Activated T-helper 2 cell treated with anti-CD3 and anti-CD28 coated beads, Interferon-gamma antibody, Interleukin-2, Interleukin-4, amounts not matched to agents 10 μg/mL and 5 μg/mL and 100 μg/mL, durations not matched to agents 14 hours and 24 hours and 36 hours (primary cell): ENCODE results near the gene CXCL6. TPM values are rescaled to one million over a fixed set of nuclear protein-coding genes. Genes with fewer than 3 reads are reported as not detected.

Source experiments
- DNase-seq: peaks from one replicate; pipeline ENCODE4 v3.0.0; 2021; ENCODE audit warnings: low spot score
- H3K27ac Mint-ChIP-seq: one replicate; pipeline ENCODE4 v1.8.0; 2021; ENCODE audit warnings: mixed read lengths
- H3K27me3 Mint-ChIP-seq: one replicate; pipeline ENCODE4 v1.8.0; 2021; ENCODE audit warnings: low read depth, mixed read lengths
- H3K36me3 Mint-ChIP-seq: one replicate; pipeline ENCODE4 v1.8.0; 2021; ENCODE audit warnings: low read depth, mixed read lengths
- H3K4me1 Mint-ChIP-seq: one replicate; pipeline ENCODE4 v1.8.0; 2021; ENCODE audit warnings: low read depth, mixed read lengths
- H3K4me3 Mint-ChIP-seq: one replicate; pipeline ENCODE4 v1.8.0; 2021; ENCODE audit warnings: low read depth, mild to moderate bottlenecking, moderate library complexity, mixed read lengths
- H3K9me3 Mint-ChIP-seq: one replicate; pipeline ENCODE4 v1.8.0; 2021; ENCODE audit warnings: mixed read lengths
- intact Hi-C: fragments of 100-400 bp; cut with micrococcal nuclease; formaldehyde crosslinking; loops from one replicate; pipeline ENCODE4 v1.15.1; 2023
- total RNA-seq: library from RNA; stranded (reverse); gene quantifications from 2 replicates; pipeline ENCODE4 v1.2.3, GENCODE V29; 2022

The CXCL6 gene
- total RNA-seq, 1 donor from 2014 or later = not detected

DNA sequence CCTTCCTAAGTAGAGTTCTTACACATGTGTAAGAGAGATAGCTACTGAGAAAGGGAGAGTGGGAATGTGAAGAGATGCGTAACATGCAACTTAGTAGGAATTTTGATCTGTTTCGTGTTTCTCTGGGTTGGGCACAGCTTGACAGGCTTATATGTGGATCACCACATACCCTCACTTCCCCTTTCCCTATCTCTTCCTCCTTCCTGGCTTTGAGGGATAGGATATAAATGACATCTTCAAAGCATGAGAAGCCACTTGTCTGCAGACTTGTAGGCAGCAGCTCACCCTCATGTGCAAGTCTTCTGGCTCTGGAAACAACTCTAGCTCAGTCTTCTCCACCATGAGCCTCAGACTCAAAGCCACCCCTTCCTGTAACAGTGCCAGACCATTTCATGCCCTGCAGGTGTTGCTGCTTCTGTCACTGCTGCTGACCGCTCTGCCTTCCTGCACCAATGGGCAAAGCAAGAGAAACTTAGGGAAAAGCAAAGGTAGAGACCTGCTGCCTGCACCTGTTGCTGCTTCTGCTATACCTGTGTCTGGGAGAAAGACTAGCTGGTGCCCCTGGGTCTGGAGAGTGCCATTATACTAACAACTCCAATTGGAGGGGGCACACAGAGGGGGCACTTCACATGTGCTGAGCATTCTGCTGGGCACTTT, 11.2 kb downstream of the CXCL6 start:
- no peak for DNase-seq
- no peak overlapping the region for H3K27ac Mint-ChIP-seq
- H3K4me1 Mint-ChIP-seq = no peaks in the 10 kb centered on the region
- H3K36me3 Mint-ChIP-seq = no peaks in the 10 kb centered on the region
- H3K4me3 Mint-ChIP-seq = no peak overlapping the region
- no peaks in the 10 kb centered on the region for H3K9me3 Mint-ChIP-seq
- peaks cover 2% of the 10 kb centered on the region for H3K27me3 Mint-ChIP-seq
- intact Hi-C loops = no loop called here

DNA sequence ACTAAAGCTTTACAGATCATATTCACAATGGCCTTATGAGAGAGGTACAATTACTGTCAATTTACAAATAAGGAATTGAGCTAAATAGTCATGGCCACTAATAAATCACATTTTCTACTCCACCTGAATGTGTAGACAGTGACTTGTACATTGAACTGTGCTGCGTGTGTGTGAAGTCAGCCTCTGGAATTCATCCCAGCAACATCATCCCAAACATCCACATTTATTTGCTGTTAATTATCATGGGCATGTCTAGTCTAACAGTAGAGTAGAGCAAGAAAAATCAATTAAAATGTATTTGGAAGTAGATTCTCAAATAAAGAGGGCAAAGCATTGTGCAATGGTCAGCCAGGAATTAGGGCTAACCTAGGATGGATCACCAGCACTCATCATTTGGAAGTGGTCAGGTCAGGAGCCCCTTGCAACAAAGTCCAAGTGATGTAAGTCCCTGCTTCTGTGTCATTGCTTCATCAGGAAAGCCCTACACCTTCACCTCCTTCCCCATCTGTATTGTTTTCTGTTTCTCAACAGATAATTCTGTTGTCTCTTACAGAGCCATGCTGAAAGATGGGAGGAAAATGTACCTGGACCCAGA, 11.8 kb downstream of the CXCL6 start:
- DNase-seq = no peak
- no peak overlapping the region for H3K27ac Mint-ChIP-seq
- no peaks in the 10 kb centered on the region for H3K36me3 Mint-ChIP-seq
- H3K4me1 Mint-ChIP-seq = no peaks in the 10 kb centered on the region
- H3K4me3 Mint-ChIP-seq = no peak overlapping the region
- peaks cover 1% of the 10 kb centered on the region for H3K27me3 Mint-ChIP-seq
- H3K9me3 Mint-ChIP-seq = no peaks in the 10 kb centered on the region
- intact Hi-C loops = no loop called here

DNA sequence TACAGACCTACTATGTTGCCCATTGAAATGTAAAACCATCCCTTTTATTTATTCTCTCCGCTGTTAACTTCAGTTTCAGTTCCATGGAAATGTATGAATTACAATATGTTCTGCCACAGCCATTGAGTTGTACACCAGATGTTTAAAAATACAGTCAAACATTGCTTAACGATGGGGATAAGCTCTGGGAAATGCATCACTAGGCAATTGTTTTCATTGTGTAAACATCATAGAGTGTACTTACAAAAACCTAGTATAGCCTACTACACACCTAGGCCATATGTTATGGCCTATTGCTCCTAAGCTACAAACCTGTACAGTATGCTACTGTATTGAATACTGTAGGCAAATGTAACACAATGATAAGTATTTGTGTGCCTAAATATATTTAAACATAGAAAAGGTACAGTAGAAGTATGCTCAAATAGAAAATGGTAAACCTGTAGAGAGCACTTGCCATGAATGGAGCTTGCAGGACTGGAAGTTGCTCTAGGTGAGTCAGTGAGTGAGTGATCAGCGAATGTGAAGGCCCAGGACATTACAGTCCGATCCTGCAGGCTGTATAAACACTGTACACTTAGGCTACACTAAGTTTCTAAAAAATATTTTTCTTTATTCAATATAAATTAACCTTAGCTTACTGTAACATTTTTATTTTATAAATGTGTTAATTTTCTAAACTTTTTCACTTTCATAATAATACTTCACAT, 13.9 kb downstream of the CXCL6 start:
- no peaks in the 10 kb centered on the region for H3K9me3 Mint-ChIP-seq
- no peak overlapping the region for H3K4me3 Mint-ChIP-seq

DNA sequence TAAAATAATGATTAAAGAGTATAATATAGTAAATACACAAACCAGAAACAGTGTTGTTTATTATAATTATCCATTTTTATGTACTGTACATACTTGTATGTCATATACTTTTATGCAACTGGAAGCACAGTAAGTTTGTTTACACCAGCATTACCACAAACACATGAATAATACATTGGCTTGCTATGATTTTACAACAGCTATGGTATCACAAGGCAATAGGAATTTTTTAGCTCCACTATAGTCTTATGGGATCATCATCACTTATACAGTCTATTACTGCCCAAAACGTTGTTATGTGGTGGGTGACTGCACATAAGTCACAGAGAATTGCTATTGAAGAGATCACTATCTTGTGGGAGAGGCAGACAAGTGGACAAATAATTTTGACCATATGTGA, 14.8 kb downstream of the CXCL6 start:
- no peaks in the 10 kb centered on the region for H3K4me1 Mint-ChIP-seq
- H3K4me3 Mint-ChIP-seq = no peak overlapping the region
- intact Hi-C loops = no loop called here
- H3K9me3 Mint-ChIP-seq = no peaks in the 10 kb centered on the region
- peaks cover 5% of the 10 kb centered on the region for H3K27me3 Mint-ChIP-seq
- H3K36me3 Mint-ChIP-seq = no peaks in the 10 kb centered on the region
- no peak overlapping the region for H3K27ac Mint-ChIP-seq
- DNase-seq = no peak

More for the DNA sequence above, 13.9 kb downstream of the CXCL6 start:
- peaks cover 5% of the 10 kb centered on the region for H3K27me3 Mint-ChIP-seq
- intact Hi-C loops = no loop called here
- H3K4me1 Mint-ChIP-seq = no peaks in the 10 kb centered on the region
- H3K27ac Mint-ChIP-seq = no peak overlapping the region
- no peak for DNase-seq
- H3K36me3 Mint-ChIP-seq = no peaks in the 10 kb centered on the region

DNA sequence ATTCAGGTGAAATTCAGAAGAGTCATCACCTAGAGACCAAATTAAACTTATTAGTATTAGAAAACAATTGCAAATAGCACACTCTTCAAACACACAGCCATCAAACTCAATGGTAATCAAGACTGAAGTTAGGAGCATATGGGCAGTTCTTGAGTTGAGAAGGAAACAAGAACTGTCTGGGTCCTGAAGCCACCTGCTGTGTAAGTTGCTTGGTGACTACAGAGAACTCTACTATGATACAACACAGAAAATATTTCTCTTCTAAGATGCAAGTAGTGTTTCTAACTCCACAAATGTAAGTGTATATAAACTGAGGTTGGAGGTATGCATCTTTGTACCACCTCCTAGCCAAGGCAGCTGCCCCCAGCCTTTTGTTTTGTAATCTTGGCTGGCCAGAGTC, 16.3 kb downstream of the CXCL6 start:
- H3K36me3 Mint-ChIP-seq = no peaks in the 10 kb centered on the region
- H3K4me1 Mint-ChIP-seq = no peaks in the 10 kb centered on the region
- no peak overlapping the region for H3K4me3 Mint-ChIP-seq
- H3K27me3 Mint-ChIP-seq = peaks cover 5% of the 10 kb centered on the region
- intact Hi-C loops = no loop called here
- H3K27ac Mint-ChIP-seq = no peak overlapping the region
- DNase-seq = no peak
- H3K9me3 Mint-ChIP-seq = no peaks in the 10 kb centered on the region

DNA sequence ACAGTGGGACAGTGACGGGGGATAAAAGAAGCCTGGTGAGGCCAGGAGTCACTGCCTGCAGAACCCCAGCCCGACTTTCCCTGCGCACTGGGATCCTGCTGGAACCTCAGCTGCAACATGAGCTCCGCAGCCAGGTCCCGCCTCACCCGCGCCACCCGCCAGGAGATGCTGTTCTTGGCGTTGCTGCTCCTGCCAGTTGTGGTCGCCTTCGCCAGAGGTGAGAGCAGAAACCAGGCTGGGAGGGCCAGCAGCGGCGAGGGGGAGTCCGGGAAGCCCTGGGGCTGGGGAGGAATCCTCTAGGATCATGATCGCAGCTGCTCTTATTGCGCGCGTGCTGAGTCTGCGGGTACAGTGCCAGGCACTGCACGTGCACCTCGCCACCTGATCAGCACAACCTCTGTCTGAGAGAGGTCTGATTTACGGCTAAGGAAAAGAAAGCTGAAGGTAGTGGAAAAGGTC, 16.8 kb downstream of the CXCL6 start, which contains the start of gene PF4V1:
Gene PF4V1 (plus strand): TSS at position 51 of the 459 bp plus-strand sequence. CDS start 67 bp downstream, at position 118.
- no peak within 1 kb of the TSS for H3K27ac Mint-ChIP-seq
- no peaks in the 10 kb centered on the region for H3K4me1 Mint-ChIP-seq
- H3K9me3 Mint-ChIP-seq = no peaks in the 10 kb centered on the region
- no peaks in the 10 kb centered on the region for H3K36me3 Mint-ChIP-seq
- no peak for DNase-seq
- no peak within 1 kb of the TSS for H3K4me3 Mint-ChIP-seq
- intact Hi-C loops = no loop called here
- H3K27me3 Mint-ChIP-seq = peaks cover 5% of the 10 kb centered on the region

DNA sequence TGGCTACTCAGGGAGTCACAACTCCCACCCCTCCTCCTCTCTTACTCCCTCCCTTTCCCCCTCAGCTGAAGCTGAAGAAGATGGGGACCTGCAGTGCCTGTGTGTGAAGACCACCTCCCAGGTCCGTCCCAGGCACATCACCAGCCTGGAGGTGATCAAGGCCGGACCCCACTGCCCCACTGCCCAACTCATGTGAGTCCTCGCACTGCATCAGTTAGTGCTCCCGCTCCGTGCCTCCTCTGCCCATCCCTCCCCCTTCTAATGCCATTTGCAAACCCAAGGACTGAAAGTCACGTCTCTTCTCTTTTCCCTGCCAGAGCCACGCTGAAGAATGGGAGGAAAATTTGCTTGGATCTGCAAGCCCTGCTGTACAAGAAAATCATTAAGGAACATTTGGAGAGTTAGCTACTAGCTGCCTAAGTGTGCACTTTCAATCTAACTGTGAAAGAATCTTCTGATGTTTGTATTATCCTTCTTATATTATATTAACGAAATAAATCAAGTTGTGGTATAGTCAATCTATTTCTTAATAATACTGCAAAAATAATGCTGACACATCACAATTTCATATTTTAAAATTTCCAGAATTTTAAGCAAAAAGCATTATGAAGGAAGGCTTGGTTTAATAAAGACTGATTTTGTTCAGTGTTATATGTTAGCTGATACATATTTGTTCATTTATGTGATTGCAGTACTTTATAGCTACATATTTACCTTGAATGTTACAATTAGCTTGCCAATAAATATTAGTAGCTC, 17.4 kb downstream of the CXCL6 start:
- no peak overlapping the region for H3K4me3 Mint-ChIP-seq
- no peak for DNase-seq
- no peaks in the 10 kb centered on the region for H3K36me3 Mint-ChIP-seq
- H3K9me3 Mint-ChIP-seq = no peaks in the 10 kb centered on the region
- H3K27ac Mint-ChIP-seq = no peak overlapping the region
- no peaks in the 10 kb centered on the region for H3K4me1 Mint-ChIP-seq
- intact Hi-C loops = no loop called here
- peaks cover 5% of the 10 kb centered on the region for H3K27me3 Mint-ChIP-seq

DNA sequence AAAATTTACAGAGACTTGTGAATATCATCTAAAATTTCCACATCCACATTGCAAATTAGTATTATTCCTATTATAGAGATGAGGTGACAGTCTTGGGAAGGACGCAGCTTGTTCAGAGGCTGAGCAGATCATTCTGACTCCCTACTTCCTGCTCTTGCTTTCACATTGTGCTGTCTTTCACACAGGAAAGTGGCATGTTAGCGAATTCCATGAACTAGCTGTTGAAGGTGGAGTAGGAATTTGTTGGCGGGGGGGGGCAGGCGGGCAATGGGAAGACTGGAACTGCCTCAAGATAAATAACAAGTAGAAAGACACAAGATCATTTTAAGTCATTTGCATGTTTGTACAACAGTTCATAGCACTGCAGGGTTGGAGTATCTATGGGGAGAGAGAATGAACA, 18.9 kb downstream of the CXCL6 start:
- Mint-ChIP-seq H3K9me3 (no peaks in the 10 kb centered on the region), H3K27me3 (peaks cover 5% of the 10 kb centered on the region), H3K36me3 (no peaks in the 10 kb centered on the region), H3K27ac (no peak overlapping the region), H3K4me3 (no peak overlapping the region), H3K4me1 (no peaks in the 10 kb centered on the region)
- no peak for DNase-seq
- intact Hi-C loops = no loop called here

DNA sequence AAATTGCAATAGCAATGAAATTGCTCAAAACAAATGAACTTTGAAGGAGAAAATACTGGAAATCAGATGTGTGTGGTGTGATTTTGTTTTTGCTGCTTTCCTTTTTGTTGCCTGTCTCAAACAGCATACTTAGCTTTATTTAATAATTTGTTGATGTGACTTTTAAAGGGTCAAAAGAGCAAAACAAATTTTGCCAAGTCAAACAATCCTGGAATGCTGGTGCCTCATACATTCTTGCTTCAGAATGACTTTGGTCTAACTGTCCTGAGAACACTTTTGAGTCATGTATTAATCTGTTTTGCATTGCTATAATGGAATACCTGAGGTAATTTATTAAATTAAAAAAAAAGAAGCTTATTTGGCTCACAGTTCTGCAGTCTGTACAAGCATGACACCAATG, 20.0 kb downstream of the CXCL6 start:
- Mint-ChIP-seq H3K9me3 (no peaks in the 10 kb centered on the region), H3K4me1 (no peaks in the 10 kb centered on the region), H3K27me3 (peaks cover 5% of the 10 kb centered on the region), H3K36me3 (no peaks in the 10 kb centered on the region), H3K27ac (no peak overlapping the region), H3K4me3 (no peak overlapping the region)
- DNase-seq = no peak
- intact Hi-C loops = no loop called here

DNA sequence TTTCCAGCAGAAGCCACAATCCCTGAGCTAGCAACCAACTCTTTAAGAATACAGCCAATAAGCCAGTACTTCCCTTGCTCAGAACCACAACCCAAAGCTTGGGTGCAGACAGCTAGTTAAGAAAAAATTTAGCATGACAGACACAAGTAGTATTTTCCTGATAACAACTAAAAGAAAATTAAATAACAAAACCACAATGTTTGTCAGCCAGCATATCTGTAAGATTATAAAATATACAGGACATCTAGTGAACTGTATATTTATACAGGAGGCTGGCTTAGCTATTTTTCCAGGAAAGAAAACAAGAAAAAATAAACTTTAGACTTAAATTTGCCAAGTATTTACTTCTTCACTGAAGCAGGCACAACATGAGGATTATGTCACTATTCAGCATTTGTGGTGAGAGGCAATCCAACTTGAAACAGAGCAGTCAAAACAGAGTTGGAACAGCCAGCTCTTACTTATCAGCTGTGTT, 23.2 kb downstream of the CXCL6 start:
- no peak for DNase-seq
- Mint-ChIP-seq H3K4me3 (no peak overlapping the region), H3K27me3 (no peaks in the 10 kb centered on the region), H3K4me1 (no peaks in the 10 kb centered on the region), H3K36me3 (no peaks in the 10 kb centered on the region), H3K27ac (no peak overlapping the region), H3K9me3 (no peaks in the 10 kb centered on the region)
- intact Hi-C loops = no loop called here

DNA sequence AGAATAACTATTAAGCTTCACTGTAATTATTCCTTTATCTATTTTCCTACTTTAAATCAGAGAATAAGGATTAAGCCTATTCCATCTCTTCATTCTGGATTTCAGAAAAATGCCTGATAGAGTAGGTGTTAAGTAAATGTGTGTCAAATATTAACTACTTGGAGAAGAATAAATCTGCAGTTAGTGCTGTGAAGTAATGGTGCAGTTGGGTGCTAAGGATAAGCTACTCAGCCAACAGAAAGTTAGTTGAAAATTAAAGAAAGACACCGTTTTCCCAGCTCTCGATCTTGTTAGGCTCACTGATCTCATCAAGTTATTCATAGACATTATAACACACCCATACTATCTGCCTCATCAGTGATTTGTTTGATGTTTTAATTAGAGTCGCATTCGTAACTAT, 23.7 kb downstream of the CXCL6 start:
- intact Hi-C loops = no loop called here
- no peaks in the 10 kb centered on the region for H3K4me1 Mint-ChIP-seq
- no peaks in the 10 kb centered on the region for H3K9me3 Mint-ChIP-seq
- no peak overlapping the region for H3K4me3 Mint-ChIP-seq
- DNase-seq = no peak
- H3K36me3 Mint-ChIP-seq = no peaks in the 10 kb centered on the region
- no peak overlapping the region for H3K27ac Mint-ChIP-seq
- H3K27me3 Mint-ChIP-seq = no peaks in the 10 kb centered on the region

DNA sequence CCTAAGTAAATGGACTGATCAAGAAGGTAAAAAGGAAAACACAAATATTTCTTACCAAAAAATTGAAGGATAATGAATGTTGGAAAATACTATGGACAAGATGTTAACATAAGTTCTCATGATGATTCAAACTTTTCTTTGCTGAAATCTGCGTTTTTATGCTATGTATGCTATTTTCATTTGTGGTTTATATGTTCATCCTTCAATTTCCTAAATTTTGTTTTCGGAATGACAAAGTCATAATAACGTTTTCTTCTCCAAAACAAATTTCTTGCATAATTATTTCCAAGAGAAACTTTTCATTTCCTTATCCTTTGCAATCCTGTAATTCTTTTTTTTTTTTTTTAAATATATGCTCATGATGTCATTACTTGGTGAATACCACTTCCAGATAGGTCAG, 24.4 kb downstream of the CXCL6 start:
- Mint-ChIP-seq H3K9me3 (no peaks in the 10 kb centered on the region), H3K4me1 (no peaks in the 10 kb centered on the region), H3K4me3 (no peak overlapping the region), H3K36me3 (no peaks in the 10 kb centered on the region), H3K27me3 (no peaks in the 10 kb centered on the region), H3K27ac (no peak overlapping the region)
- no peak for DNase-seq
- intact Hi-C loops = no loop called here
